ENCODE results near the gene GALNT10. TPM values are rescaled to one million over a fixed set of nuclear protein-coding genes. Genes with fewer than 3 reads are reported as not detected.
A peak's percentile ranks its signal among the peaks of the same experiment; 100 is the strongest.

The GALNT10 gene
- total RNA-seq, 1 donor from 2014 or later: 31.8 TPM

GRCh38 chr5:154405078-154405792 lies 214.7 kb downstream of the GALNT10 start:
- DNase-seq (ENCODE audit: low spot score): peak; percentile 85

- DNase-seq (ENCODE audit: low spot score): no peak
Observed at GRCh38 chr5:154406231-154406630, 215.7 kb downstream of the GALNT10 start.

- DNase-seq (ENCODE audit: low spot score): no peak
Observed at GRCh38 chr5:154406826-154407225, 216.3 kb downstream of the GALNT10 start.

- DNase-seq (ENCODE audit: low spot score): no peak
Observed at GRCh38 chr5:154408811-154409210, 218.3 kb downstream of the GALNT10 start.

- DNase-seq (ENCODE audit: low spot score): no peak
Observed at GRCh38 chr5:154409230-154409840, 218.8 kb downstream of the GALNT10 start.

- no peak for DNase-seq (ENCODE audit: low spot score)
Observed at GRCh38 chr5:154410008-154410407, 219.5 kb downstream of the GALNT10 start.

- DNase-seq (ENCODE audit: low spot score): no peak
Observed at GRCh38 chr5:154410786-154411185, 220.3 kb downstream of the GALNT10 start.

GRCh38 chr5:154411338-154411737 lies 220.8 kb downstream of the GALNT10 start:
- no peak for DNase-seq (ENCODE audit: low spot score)

- DNase-seq (ENCODE audit: low spot score): no peak
Observed at GRCh38 chr5:154412316-154412715, 221.8 kb downstream of the GALNT10 start.

- no peak for DNase-seq (ENCODE audit: low spot score)
Observed at GRCh38 chr5:154412925-154413324, 222.4 kb downstream of the GALNT10 start.

GRCh38 chr5:154415114-154415513 lies 224.6 kb downstream of the GALNT10 start:
- DNase-seq (ENCODE audit: low spot score): no peak

- no peak for DNase-seq (ENCODE audit: low spot score)
Observed at GRCh38 chr5:154418344-154418820, 227.8 kb downstream of the GALNT10 start.

- no peak for DNase-seq (ENCODE audit: low spot score)
Observed at GRCh38 chr5:154419236-154419635, 228.7 kb downstream of the GALNT10 start.

GRCh38 chr5:154421868-154422267 lies 231.3 kb downstream of the GALNT10 start:
- no peak for DNase-seq (ENCODE audit: low spot score)

GRCh38 chr5:154422298-154422697 lies 231.8 kb downstream of the GALNT10 start:
- no peak for DNase-seq (ENCODE audit: low spot score)

- no peak for DNase-seq (ENCODE audit: low spot score)
Observed at GRCh38 chr5:154428208-154428607, 237.7 kb downstream of the GALNT10 start.

GRCh38 chr5:154429341-154429740 lies 238.8 kb downstream of the GALNT10 start:
- no peak for DNase-seq (ENCODE audit: low spot score)

- no peak for DNase-seq (ENCODE audit: low spot score)
Observed at GRCh38 chr5:154430466-154430865, 239.9 kb downstream of the GALNT10 start.

GRCh38 chr5:154430961-154431630 lies 240.6 kb downstream of the GALNT10 start:
- DNase-seq (ENCODE audit: low spot score): no peak

- DNase-seq (ENCODE audit: low spot score): no peak
Observed at GRCh38 chr5:154435226-154435625, 244.7 kb downstream of the GALNT10 start.

GRCh38 chr5:154437281-154437965 lies 246.9 kb downstream of the GALNT10 start:
- no peak for DNase-seq (ENCODE audit: low spot score)

GRCh38 chr5:154440540-154440939 lies 250.0 kb downstream of the GALNT10 start:
- no peak for DNase-seq (ENCODE audit: low spot score)

All from umbilical cord (tissue), 2 donors.